WTC11 (cell line): ENCODE results near the gene UMOD. TPM values are rescaled to one million over a fixed set of nuclear protein-coding genes. Genes with fewer than 3 reads are reported as not detected.

ENCODE experiments used
- ATAC-seq: fragments of 200-7000 bp; cut with Tn5 transposase; 2 replicates; pipeline ENCODE4 v1.10.0; 2021; ENCODE audit warnings: mild to moderate bottlenecking, moderate library complexity
- CTCF ChIA-PET: fragments of 300-600 bp; sonication (Branson Sonifier 250); formaldehyde crosslinking; loops from one replicate; lab custom pipeline; 2021; ENCODE audit warnings: antibody characterized with exemption; lab: Charles Lee
- POLR2A ChIA-PET: fragments of 350-600 bp; sonication (Branson Sonifier 250); formaldehyde crosslinking; loops from one replicate; lab custom pipeline; 2021; ENCODE audit warnings: antibody characterized with exemption; lab: Charles Lee
- DNase-seq: peaks from one replicate; pipeline ENCODE4 v3.0.0; 2021; ENCODE audit warnings: low spot score
- H3K27ac Mint-ChIP-seq: 2 replicates; pipeline ENCODE4 v1.8.0; 2021; ENCODE audit warnings: mixed read lengths
- H3K27me3 Mint-ChIP-seq: 2 replicates; pipeline ENCODE4 v1.8.0; 2021; ENCODE audit warnings: low read depth, mild to moderate bottlenecking, moderate library complexity, mixed read lengths
- H3K36me3 Mint-ChIP-seq: 2 replicates; pipeline ENCODE4 v1.8.0; 2021; ENCODE audit warnings: mixed read lengths
- H3K4me1 Mint-ChIP-seq: 2 replicates; pipeline ENCODE4 v1.8.0; 2022; ENCODE audit warnings: mixed read lengths
- H3K4me3 Mint-ChIP-seq: 2 replicates; pipeline ENCODE4 v1.8.0; 2021; ENCODE audit warnings: mild to moderate bottlenecking, moderate library complexity, mixed read lengths
- H3K9me3 Mint-ChIP-seq: 2 replicates; pipeline ENCODE4 v1.8.0; 2021; ENCODE audit warnings: mixed read lengths
- GTF2I ChIP-seq: fragments of 250-450 bp; sonication (Bioruptor Pico); conservative IDR thresholded peaks from 2 replicates; pipeline ENCODE4 v1.4.0; 2021; ENCODE audit warnings: mild to moderate bottlenecking
- PRRX2 ChIP-seq: fragments of 250-450 bp; sonication (Bioruptor Pico); IDR thresholded peaks from 2 replicates; pipeline ENCODE4 v1.8.0; 2021; ENCODE audit warnings: mild to moderate bottlenecking
- TEAD1 ChIP-seq: sonication (generic); formaldehyde crosslinking; IDR thresholded peaks from 2 replicates; pipeline ENCODE4 v1.8.0; 2022; ENCODE audit warnings: mild to moderate bottlenecking, missing genetic modification reagents
- ZNF138 ChIP-seq: sonication (generic); formaldehyde crosslinking; conservative IDR thresholded peaks from 2 replicates; pipeline ENCODE4 v1.8.1; 2022; ENCODE audit warnings: mild to moderate bottlenecking, moderate library complexity, missing genetic modification reagents
- ZNF219 ChIP-seq: sonication (generic); formaldehyde crosslinking; IDR thresholded peaks from 2 replicates; pipeline ENCODE4 v1.8.0; 2023; ENCODE audit warnings: missing genetic modification reagents, mild to moderate bottlenecking, borderline replicate concordance
- ZNF263 ChIP-seq: sonication (generic); formaldehyde crosslinking; IDR thresholded peaks from 2 replicates; pipeline ENCODE4 v1.8.1; 2022; ENCODE audit warnings: low read depth, mild to moderate bottlenecking, moderate library complexity, missing genetic modification reagents
- ZNF416 ChIP-seq: fragments of 250-450 bp; sonication (Bioruptor Pico); IDR thresholded peaks from 2 replicates; pipeline ENCODE4 v1.9.0; 2021; ENCODE audit warnings: mild to moderate bottlenecking, inconsistent platforms
- total RNA-seq: library from RNA; stranded (reverse); gene quantifications from 3 replicates; pipeline ENCODE4 v1.2.3, GENCODE V29; 2021
- TF ChIP-seq, protein P1 (sequence below): sonication (generic); formaldehyde crosslinking; IDR thresholded peaks from 2 replicates; pipeline ENCODE4 v1.8.0; 2022; ENCODE audit warnings: mild to moderate bottlenecking, missing genetic modification reagents
- TF ChIP-seq, protein P2 (sequence below): fragments of 250-450 bp; sonication (Bioruptor Pico); IDR thresholded peaks from 2 replicates; pipeline ENCODE4 v1.9.0; 2021; ENCODE audit warnings: mild to moderate bottlenecking, borderline replicate concordance
- TF ChIP-seq, protein P3 (sequence below): fragments of 250-450 bp; sonication (Bioruptor Pico); IDR thresholded peaks from 2 replicates; pipeline ENCODE4 v1.8.0; 2021; ENCODE audit warnings: mild to moderate bottlenecking
- TF ChIP-seq, protein P4 (sequence below): fragments of 250-450 bp; sonication (Bioruptor Pico); conservative IDR thresholded peaks from 2 replicates; pipeline ENCODE4 v1.9.0; 2021; ENCODE audit warnings: mild to moderate bottlenecking

UMOD gene
- total RNA-seq, 1 experiment from 2014 or later, result not detected

DNA sequence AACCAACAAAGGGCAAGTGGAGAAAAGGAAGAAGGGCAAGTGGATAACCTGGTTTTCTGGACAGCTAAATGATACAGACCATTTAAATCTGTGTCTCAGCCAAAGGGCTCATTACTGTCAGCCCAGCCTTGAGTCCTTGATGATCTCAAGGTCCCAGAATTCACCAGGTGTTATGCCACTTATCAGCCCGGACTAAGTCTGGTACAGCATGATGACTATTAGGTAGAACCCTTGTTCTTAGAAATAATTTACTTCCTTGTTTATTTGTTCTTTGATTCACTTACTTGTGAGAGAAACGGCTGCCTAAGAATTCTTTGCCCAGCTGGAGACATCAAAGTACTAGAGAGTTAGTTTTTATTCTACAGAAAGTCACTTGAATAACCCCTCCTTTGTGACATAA, 48.6 kb upstream of the UMOD start:
- ChIA-PET CTCF (interaction anchor here (1.0 to 3.2 kb wide), 2 partner anchors 17 to 101 kb away, joined by 4 to 22 read pairs; no protein-coding TSS in a partner anchor), POLR2A (no interaction called here)
- TF ChIP-seq, protein P1, sequence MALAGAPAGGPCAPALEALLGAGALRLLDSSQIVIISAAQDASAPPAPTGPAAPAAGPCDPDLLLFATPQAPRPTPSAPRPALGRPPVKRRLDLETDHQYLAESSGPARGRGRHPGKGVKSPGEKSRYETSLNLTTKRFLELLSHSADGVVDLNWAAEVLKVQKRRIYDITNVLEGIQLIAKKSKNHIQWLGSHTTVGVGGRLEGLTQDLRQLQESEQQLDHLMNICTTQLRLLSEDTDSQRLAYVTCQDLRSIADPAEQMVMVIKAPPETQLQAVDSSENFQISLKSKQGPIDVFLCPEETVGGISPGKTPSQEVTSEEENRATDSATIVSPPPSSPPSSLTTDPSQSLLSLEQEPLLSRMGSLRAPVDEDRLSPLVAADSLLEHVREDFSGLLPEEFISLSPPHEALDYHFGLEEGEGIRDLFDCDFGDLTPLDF, result no peak
- no peak for TF ChIP-seq PRRX2 (CRISPR knock-in tag)
- no peak for TF ChIP-seq ZNF263 (CRISPR knock-in tag)
- TF ChIP-seq, protein P2, sequence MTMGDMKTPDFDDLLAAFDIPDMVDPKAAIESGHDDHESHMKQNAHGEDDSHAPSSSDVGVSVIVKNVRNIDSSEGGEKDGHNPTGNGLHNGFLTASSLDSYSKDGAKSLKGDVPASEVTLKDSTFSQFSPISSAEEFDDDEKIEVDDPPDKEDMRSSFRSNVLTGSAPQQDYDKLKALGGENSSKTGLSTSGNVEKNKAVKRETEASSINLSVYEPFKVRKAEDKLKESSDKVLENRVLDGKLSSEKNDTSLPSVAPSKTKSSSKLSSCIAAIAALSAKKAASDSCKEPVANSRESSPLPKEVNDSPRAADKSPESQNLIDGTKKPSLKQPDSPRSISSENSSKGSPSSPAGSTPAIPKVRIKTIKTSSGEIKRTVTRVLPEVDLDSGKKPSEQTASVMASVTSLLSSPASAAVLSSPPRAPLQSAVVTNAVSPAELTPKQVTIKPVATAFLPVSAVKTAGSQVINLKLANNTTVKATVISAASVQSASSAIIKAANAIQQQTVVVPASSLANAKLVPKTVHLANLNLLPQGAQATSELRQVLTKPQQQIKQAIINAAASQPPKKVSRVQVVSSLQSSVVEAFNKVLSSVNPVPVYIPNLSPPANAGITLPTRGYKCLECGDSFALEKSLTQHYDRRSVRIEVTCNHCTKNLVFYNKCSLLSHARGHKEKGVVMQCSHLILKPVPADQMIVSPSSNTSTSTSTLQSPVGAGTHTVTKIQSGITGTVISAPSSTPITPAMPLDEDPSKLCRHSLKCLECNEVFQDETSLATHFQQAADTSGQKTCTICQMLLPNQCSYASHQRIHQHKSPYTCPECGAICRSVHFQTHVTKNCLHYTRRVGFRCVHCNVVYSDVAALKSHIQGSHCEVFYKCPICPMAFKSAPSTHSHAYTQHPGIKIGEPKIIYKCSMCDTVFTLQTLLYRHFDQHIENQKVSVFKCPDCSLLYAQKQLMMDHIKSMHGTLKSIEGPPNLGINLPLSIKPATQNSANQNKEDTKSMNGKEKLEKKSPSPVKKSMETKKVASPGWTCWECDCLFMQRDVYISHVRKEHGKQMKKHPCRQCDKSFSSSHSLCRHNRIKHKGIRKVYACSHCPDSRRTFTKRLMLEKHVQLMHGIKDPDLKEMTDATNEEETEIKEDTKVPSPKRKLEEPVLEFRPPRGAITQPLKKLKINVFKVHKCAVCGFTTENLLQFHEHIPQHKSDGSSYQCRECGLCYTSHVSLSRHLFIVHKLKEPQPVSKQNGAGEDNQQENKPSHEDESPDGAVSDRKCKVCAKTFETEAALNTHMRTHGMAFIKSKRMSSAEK (CRISPR knock-in tag), result no peak
- ATAC-seq (no peak), DNase-seq (no peak)
- no peak overlapping the region for H3K27ac Mint-ChIP-seq
- H3K4me1 Mint-ChIP-seq, result no peaks in the 10 kb centered on the region
- H3K36me3 Mint-ChIP-seq, result no peaks in the 10 kb centered on the region
- no peaks in the 10 kb centered on the region for H3K27me3 Mint-ChIP-seq
- H3K9me3 Mint-ChIP-seq, result no peaks in the 10 kb centered on the region
- H3K4me3 Mint-ChIP-seq, result no peak overlapping the region

DNA sequence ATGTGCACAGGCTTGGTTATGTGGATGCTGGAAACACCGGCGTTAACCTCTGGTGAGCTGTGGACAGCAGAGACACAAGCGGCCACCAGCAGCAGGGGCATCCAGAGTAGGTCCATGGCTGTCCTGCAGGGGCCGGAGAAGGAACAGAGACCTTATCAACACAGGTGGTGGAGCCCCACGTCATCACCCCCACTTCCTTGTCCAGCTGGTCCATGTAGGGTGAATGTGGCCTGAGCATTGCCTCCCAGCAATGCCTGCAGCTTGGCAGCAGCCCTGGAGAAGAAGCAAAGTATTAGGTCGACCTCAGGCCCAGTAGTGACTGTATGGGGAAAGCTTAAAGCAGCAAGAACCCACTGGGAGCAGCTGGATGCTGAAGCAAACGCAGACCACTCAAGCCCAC, 46.7 kb upstream of the UMOD start:
- H3K4me1 Mint-ChIP-seq, result no peaks in the 10 kb centered on the region
- TF ChIP-seq GTF2I, result no peak
- no peak for TF ChIP-seq TEAD1 (CRISPR knock-in tag)
- no peak for TF ChIP-seq ZNF416 (CRISPR knock-in tag)
- TF ChIP-seq, protein P3, sequence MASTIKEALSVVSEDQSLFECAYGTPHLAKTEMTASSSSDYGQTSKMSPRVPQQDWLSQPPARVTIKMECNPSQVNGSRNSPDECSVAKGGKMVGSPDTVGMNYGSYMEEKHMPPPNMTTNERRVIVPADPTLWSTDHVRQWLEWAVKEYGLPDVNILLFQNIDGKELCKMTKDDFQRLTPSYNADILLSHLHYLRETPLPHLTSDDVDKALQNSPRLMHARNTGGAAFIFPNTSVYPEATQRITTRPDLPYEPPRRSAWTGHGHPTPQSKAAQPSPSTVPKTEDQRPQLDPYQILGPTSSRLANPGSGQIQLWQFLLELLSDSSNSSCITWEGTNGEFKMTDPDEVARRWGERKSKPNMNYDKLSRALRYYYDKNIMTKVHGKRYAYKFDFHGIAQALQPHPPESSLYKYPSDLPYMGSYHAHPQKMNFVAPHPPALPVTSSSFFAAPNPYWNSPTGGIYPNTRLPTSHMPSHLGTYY, result no peak
- no peaks in the 10 kb centered on the region for H3K9me3 Mint-ChIP-seq
- ChIA-PET POLR2A (no interaction called here), CTCF (interaction anchor here (0.6 to 1.0 kb wide), 2 partner anchors 13 to 148 kb away, joined by 4 read pairs; no protein-coding TSS in a partner anchor)
- H3K27ac Mint-ChIP-seq, result no peak overlapping the region
- DNase-seq, result no peak
- H3K36me3 Mint-ChIP-seq, result no peaks in the 10 kb centered on the region
- no peaks in the 10 kb centered on the region for H3K27me3 Mint-ChIP-seq
- no peak for ATAC-seq
- H3K4me3 Mint-ChIP-seq, result no peak overlapping the region

- no peaks in the 10 kb centered on the region for H3K27me3 Mint-ChIP-seq
- ChIA-PET POLR2A (no interaction called here), CTCF (interaction anchor here (1.0 kb wide), 1 partner anchor 13 kb away, joined by 4 read pairs; no protein-coding TSS in a partner anchor)
- peaks cover 5% of the 10 kb centered on the region for H3K4me1 Mint-ChIP-seq
- ATAC-seq (no peak), DNase-seq (no peak)
- H3K36me3 Mint-ChIP-seq, result no peaks in the 10 kb centered on the region
- TF ChIP-seq ZNF219 (CRISPR knock-in tag) (no peak), ZNF138 (CRISPR knock-in tag) (no peak)
- TF ChIP-seq, protein P4, sequence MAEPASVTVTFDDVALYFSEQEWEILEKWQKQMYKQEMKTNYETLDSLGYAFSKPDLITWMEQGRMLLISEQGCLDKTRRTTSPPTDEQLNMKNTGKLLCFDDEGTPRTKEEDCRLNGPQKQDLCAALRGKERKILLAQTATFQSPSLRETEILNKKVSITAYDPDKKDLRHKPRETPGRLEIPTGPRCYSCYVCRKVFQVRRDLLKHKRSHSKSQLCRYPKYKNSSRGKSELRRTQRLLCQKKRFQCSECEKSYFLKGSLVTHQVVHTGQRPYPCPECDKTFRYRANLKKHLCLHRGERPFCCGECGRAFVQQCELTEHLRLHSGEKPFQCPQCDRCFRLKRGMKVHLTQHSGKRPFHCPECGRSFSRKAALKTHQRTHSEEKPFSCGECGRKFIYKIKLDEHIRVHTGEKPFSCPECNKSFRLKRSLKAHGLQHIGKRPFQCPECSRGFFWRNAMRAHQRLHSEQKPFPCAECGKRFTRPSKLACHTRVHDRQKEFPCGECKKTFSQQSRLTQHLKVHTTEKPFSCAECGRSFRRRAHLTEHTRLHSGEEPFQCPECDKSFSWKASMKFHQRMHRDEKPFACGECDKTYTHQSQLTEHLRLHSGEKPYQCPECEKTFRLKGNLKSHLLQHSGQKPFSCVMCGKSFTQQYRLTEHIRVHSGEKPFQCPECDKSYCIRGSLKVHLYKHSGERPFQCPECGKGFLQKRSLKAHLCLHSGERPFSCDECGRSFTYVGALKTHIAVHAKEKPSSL (CRISPR knock-in tag), result no peak
- H3K4me3 Mint-ChIP-seq, result no peak overlapping the region
- H3K27ac Mint-ChIP-seq, result no peak overlapping the region
- no peaks in the 10 kb centered on the region for H3K9me3 Mint-ChIP-seq
These were observed 46.1 kb upstream of the UMOD start for GRCh38 chr16:20398603-20399002.
